Liver (tissue), 9 donors: ENCODE results near the gene SP3. TPM values are rescaled to one million over a fixed set of nuclear protein-coding genes. Genes with fewer than 3 reads are reported as not detected.

Experiments
- DNase-seq: peaks from one replicate; pipeline ENCODE4 v3.0.0-alpha.2; 2017; ENCODE audit warnings: low spot score
- H3K27ac ChIP-seq, 2 donors: one replicate each; pipeline ENCODE4 v1.7.0; 2013; ENCODE audit warnings: inconsistent platforms in 2 of 2, low read length in 2 of 2, control low read depth in 1 of 2, low read depth in 1 of 2, mild to moderate bottlenecking in 1 of 2
- H3K27me3 ChIP-seq, 4 donors: one replicate each; pipeline versions ENCODE4 v1.6.1 to v1.7.0; 2013; ENCODE audit warnings: low read length in 3 of 4, inconsistent platforms in 1 of 4, mild to moderate bottlenecking in 1 of 4, moderate library complexity in 1 of 4; ENCODE audit not compliant: control insufficient read depth in 4 of 4, insufficient read depth in 4 of 4
- H3K36me3 ChIP-seq, 4 donors: one replicate each; pipeline versions ENCODE4 v1.6.1 to v1.7.0; 2013; ENCODE audit warnings: low read length in 3 of 4, mild to moderate bottlenecking in 3 of 4, low read depth in 1 of 4, moderate library complexity in 1 of 4; ENCODE audit not compliant: control insufficient read depth in 4 of 4, insufficient read depth in 3 of 4
- H3K4me1 ChIP-seq, 4 donors: one replicate each; pipeline versions ENCODE4 v1.6.1 to v1.7.0; 2013; ENCODE audit warnings: low read length in 3 of 4, mild to moderate bottlenecking in 3 of 4, moderate library complexity in 1 of 4; ENCODE audit not compliant: control insufficient read depth in 4 of 4, insufficient read depth in 4 of 4
- H3K4me3 ChIP-seq, 3 donors: one replicate each; pipeline versions ENCODE4 v1.6.1 to v1.7.0; 2013; ENCODE audit warnings: low read length in 3 of 3, control low read depth in 1 of 3, low read depth in 1 of 3, mild to moderate bottlenecking in 1 of 3
- H3K9ac ChIP-seq, 2 donors: one replicate each; pipeline ENCODE4 v1.7.0; 2013; ENCODE audit warnings: low read length in 2 of 2, mild to moderate bottlenecking in 2 of 2, moderate library complexity in 2 of 2, control low read depth in 1 of 2, low read depth in 1 of 2
- H3K9me3 ChIP-seq, 4 donors: one replicate each; pipeline versions ENCODE4 v1.6.1 to v1.7.0; 2013; ENCODE audit warnings: low read length in 3 of 4; ENCODE audit not compliant: control insufficient read depth in 4 of 4
- ATF3 ChIP-seq: IDR thresholded peaks from 2 replicates; pipeline ENCODE4 v1.6.1; 2016; ENCODE audit warnings: antibody characterized with exemption
- CTCF ChIP-seq: fragments of 150-350 bp; IDR thresholded peaks from 2 replicates; pipeline ENCODE4 v1.5.1; 2017; ENCODE audit warnings: improper control_type of control experiment, low read depth, low read length; ENCODE audit not compliant: missing input control
- EGR1 ChIP-seq, 2 donors: IDR thresholded peaks; 2 replicates each; pipeline ENCODE4 v1.6.1; 2016 to 2018; ENCODE audit warnings: antibody characterized with exemption in 2 of 2, low read depth in 2 of 2
- FOXA1 ChIP-seq: IDR thresholded peaks from 2 replicates; pipeline ENCODE4 v1.6.1; 2016; ENCODE audit warnings: antibody characterized with exemption
- FOXA2 ChIP-seq: IDR thresholded peaks from 2 replicates; pipeline ENCODE4 v1.6.1; 2016; ENCODE audit warnings: antibody characterized with exemption
- GABPA ChIP-seq, 2 donors: IDR thresholded peaks in 1 of 2; conservative IDR thresholded peaks in 1 of 2; 2 replicates each; pipeline ENCODE4 v1.6.1; 2016; ENCODE audit warnings: antibody characterized with exemption in 2 of 2, mild to moderate bottlenecking in 1 of 2, moderate library complexity in 1 of 2
- HNF4A ChIP-seq, 2 donors: conservative IDR thresholded peaks; 2 replicates each; pipeline ENCODE4 v1.6.1; 2016; ENCODE audit warnings: antibody characterized with exemption in 2 of 2, mild to moderate bottlenecking in 2 of 2
- HNF4G ChIP-seq: IDR thresholded peaks from 2 replicates; pipeline ENCODE4 v1.6.1; 2016; ENCODE audit warnings: antibody characterized with exemption
- JUND ChIP-seq, 2 donors: IDR thresholded peaks; 2 replicates each; pipeline ENCODE4 v1.6.1; 2016; ENCODE audit warnings: antibody characterized with exemption in 2 of 2
- MAX ChIP-seq: IDR thresholded peaks from 2 replicates; pipeline ENCODE4 v1.6.1; 2016; ENCODE audit warnings: antibody characterized with exemption
- RAD21 ChIP-seq, 2 donors: IDR thresholded peaks; 2 replicates each; pipeline ENCODE4 v1.6.1; 2016; ENCODE audit warnings: antibody characterized with exemption in 2 of 2, mild to moderate bottlenecking in 2 of 2
- REST ChIP-seq: IDR thresholded peaks from 2 replicates; pipeline ENCODE4 v1.6.1; 2016; ENCODE audit warnings: antibody characterized with exemption, mild to moderate bottlenecking
- RXRA ChIP-seq, 2 donors: IDR thresholded peaks; 2 replicates each; pipeline ENCODE4 v1.6.1; 2017 to 2018; ENCODE audit warnings: antibody characterized with exemption in 2 of 2, mild to moderate bottlenecking in 1 of 2
- SP1 ChIP-seq: IDR thresholded peaks from 2 replicates; pipeline ENCODE4 v1.6.1; 2018; ENCODE audit warnings: antibody characterized with exemption, mild to moderate bottlenecking
- TAF1 ChIP-seq: conservative IDR thresholded peaks from 2 replicates; pipeline ENCODE4 v1.6.1; 2016; ENCODE audit warnings: antibody characterized with exemption, mild to moderate bottlenecking
- YY1 ChIP-seq: IDR thresholded peaks from 2 replicates; pipeline ENCODE4 v1.6.1; 2016; ENCODE audit warnings: antibody characterized with exemption, mild to moderate bottlenecking
- ZBTB33 ChIP-seq: IDR thresholded peaks from 2 replicates; pipeline ENCODE4 v1.6.1; 2016; ENCODE audit warnings: antibody characterized with exemption
- WGBS: extraction: QIAGEN DNeasy Blood & Tissue Kit; methylation state at CpG from one replicate; pipeline ENCODE4 v1.1.7; 2013; 5-methylcytosine and 5-hydroxymethylcytosine counted together
- polyA plus RNA-seq, 2 donors: library from polyadenylated mRNA; stranded (reverse) in 1 of 2; unstranded in 1 of 2; fragments of 200-250 nt in 1 of 2; fragments of >200 nt in 1 of 2; fragmentation: Nextera tagmentation in 1 of 2; extraction: Ambion mirVana in 1 of 2; gene quantifications; one replicate each; pipeline versions ENCODE4 v1.2.1 to v1.2.3, GENCODE V29; 2013 to 2015
- total RNA-seq, 2 donors: library from RNA; depleted of rRNA; stranded (reverse); fragments of >200 nt; gene quantifications; one replicate each; pipeline ENCODE4 v1.2.3, GENCODE V29; 2014
- donor health status: healthy.
- donor health status: healthy.
- donor health status: healthy.
- donor health status: healthy.
- donor health status: healthy.

SP3 gene
- total and polyA plus RNA-seq, 4 donors, result 10.0 to 83.7 (median 33.2) TPM

- no peaks in the 10 kb centered on the region for H3K27me3 ChIP-seq
- H3K36me3 ChIP-seq, result no peaks in the 10 kb centered on the region
- no peak for DNase-seq
- WGBS, result 86% methylated on average over 12 of the region's 12 CpGs
- no peak overlapping the region for H3K27ac ChIP-seq
- H3K4me1 ChIP-seq, result no peaks in the 10 kb centered on the region
- no peak overlapping the region for H3K9ac ChIP-seq
- H3K9me3 ChIP-seq, result no peaks in the 10 kb centered on the region
- TF ChIP-seq HNF4G (no peak), FOXA2 (no peak), REST (no peak), SP1 (no peak), YY1 (no peak), MAX (no peak), RAD21 (IDR thresholded peaks at IDR 0.05) (no peak), EGR1 (IDR thresholded peaks at IDR 0.05; ENCODE audit: low read depth in 2 of 2) (no peak), GABPA (IDR thresholded peaks at IDR 0.05 in 1 of 2, conservative IDR thresholded peaks at IDR 0.05 in 1 of 2) (no peak), ATF3 (no peak), TAF1 (no peak), HNF4A (conservative IDR thresholded peaks at IDR 0.05) (no peak), JUND (IDR thresholded peaks at IDR 0.05) (no peak), FOXA1 (no peak), ZBTB33 (no peak), RXRA (IDR thresholded peaks at IDR 0.05) (no peak)
- H3K4me3 ChIP-seq, result no peak overlapping the region
Measured at GRCh38 chr2:173865971-173866873, 99.0 kb downstream of the SP3 start.

- H3K4me1 ChIP-seq, result no peaks in the 10 kb centered on the region
- H3K9me3 ChIP-seq, result no peaks in the 10 kb centered on the region
- H3K4me3 ChIP-seq, result no peak overlapping the region
- WGBS, result 79% methylated on average over 4 of the region's 4 CpGs
- H3K9ac ChIP-seq, result no peak overlapping the region
- TF ChIP-seq RAD21 (IDR thresholded peaks at IDR 0.05), result no peak
- no peak for TF ChIP-seq TAF1
- TF ChIP-seq SP1, result no peak
- TF ChIP-seq FOXA1, result no peak
- TF ChIP-seq FOXA2, result no peak
- TF ChIP-seq REST, result no peak
- TF ChIP-seq CTCF, result no peak
- no peak for TF ChIP-seq EGR1 (IDR thresholded peaks at IDR 0.05; ENCODE audit: low read depth in 2 of 2)
- TF ChIP-seq MAX, result no peak
- TF ChIP-seq HNF4G, result no peak
- no peak for TF ChIP-seq YY1
- no peak for DNase-seq
- no peaks in the 10 kb centered on the region for H3K36me3 ChIP-seq
- H3K27ac ChIP-seq, result no peak overlapping the region
- no peaks in the 10 kb centered on the region for H3K27me3 ChIP-seq
Measured at GRCh38 chr2:173862612-173863217, 102.5 kb downstream of the SP3 start.
